Loucy (cell line): Measurements from ENCODE around the gene S100A8.

ENCODE experiments used
- H2AFZ ChIP-seq: fragments of 200-600 bp; sonication (generic); 2 replicates; pipeline ENCODE4 v1.6.0; 2016; ENCODE audit warnings: antibody characterized with exemption, mild to moderate bottlenecking, low read length, moderate library complexity
- H3F3A ChIP-seq: fragments of 200-600 bp; 2 replicates; pipeline ENCODE4 v1.6.0; 2016; ENCODE audit warnings: antibody characterized with exemption, low read depth, mild to moderate bottlenecking
- H3K27me3 ChIP-seq: fragments of 200-600 bp; sonication (generic); 2 replicates; pipeline ENCODE4 v1.6.1; 2014; ENCODE audit warnings: low read length, mild to moderate bottlenecking; ENCODE audit not compliant: insufficient read depth, poor library complexity, severe bottlenecking
- H3K36me3 ChIP-seq: fragments of 200-600 bp; sonication (generic); 2 replicates; pipeline ENCODE4 v1.6.1; 2016; ENCODE audit warnings: low read length; ENCODE audit not compliant: insufficient read depth
- H3K4me1 ChIP-seq: fragments of 200-600 bp; sonication (generic); 2 replicates; pipeline ENCODE4 v1.5.1; 2014; ENCODE audit warnings: low read length, mild to moderate bottlenecking; ENCODE audit not compliant: insufficient read depth, poor library complexity, severe bottlenecking
- H3K4me2 ChIP-seq: fragments of 200-600 bp; sonication (generic); 2 replicates; pipeline ENCODE4 v1.6.0; 2014; ENCODE audit warnings: antibody characterized with exemption, low read length, low read depth, mild to moderate bottlenecking; ENCODE audit not compliant: poor library complexity, severe bottlenecking
- H3K4me3 ChIP-seq: fragments of 200-600 bp; sonication (generic); 2 replicates; pipeline ENCODE4 v1.5.1; 2014; ENCODE audit warnings: low read length, mild to moderate bottlenecking, mixed read lengths; ENCODE audit not compliant: poor library complexity, severe bottlenecking
- H3K79me2 ChIP-seq: fragments of 200-600 bp; sonication (generic); 2 replicates; pipeline ENCODE4 v1.6.1; 2014; ENCODE audit warnings: low read length; ENCODE audit not compliant: insufficient read depth
- H3K9ac ChIP-seq: fragments of 200-600 bp; sonication (generic); 2 replicates; pipeline ENCODE4 v1.6.0; 2014; ENCODE audit warnings: mild to moderate bottlenecking, low read depth, low read length, moderate library complexity; ENCODE audit not compliant: poor library complexity, severe bottlenecking
- H3K9me2 ChIP-seq: fragments of 200-600 bp; sonication (generic); replicated peaks from 2 replicates; pipeline ENCODE4 v1.6.1; 2016; ENCODE audit warnings: low read depth, low read length, mixed read lengths
- H3K9me3 ChIP-seq: fragments of 200-600 bp; sonication (generic); 2 replicates; pipeline ENCODE4 v1.6.1; 2014; ENCODE audit warnings: mild to moderate bottlenecking, antibody characterized with exemption, low read length, low read depth; ENCODE audit not compliant: insufficient read depth
- H4K20me1 ChIP-seq: fragments of 200-600 bp; sonication (generic); 2 replicates; pipeline ENCODE4 v1.6.0; 2014; ENCODE audit warnings: antibody characterized with exemption, low read length, mild to moderate bottlenecking; ENCODE audit not compliant: insufficient read depth, poor library complexity, severe bottlenecking
- CTCF ChIP-seq: fragments of 200-600 bp; sonication (generic); conservative IDR thresholded peaks from 2 replicates; pipeline ENCODE4 v1.5.1; 2014; ENCODE audit warnings: mild to moderate bottlenecking, antibody characterized with exemption, low read length
- EZH2phosphoT487 ChIP-seq: fragments of 200-600 bp; IDR thresholded peaks from 2 replicates; pipeline ENCODE4 v1.6.1; 2018; ENCODE audit warnings: antibody characterized with exemption, mild to moderate bottlenecking, moderate library complexity, borderline replicate concordance

Gene S100A8

GRCh38 chr1:153430561-153430960 lies 39.7 kb upstream of the S100A8 start:
- no peaks in the 10 kb centered on the region for H3K9me3 ChIP-seq
- no peaks in the 10 kb centered on the region for H3K4me1 ChIP-seq
- no peak overlapping the region for H3K9ac ChIP-seq
- H3K36me3 ChIP-seq: no peaks in the 10 kb centered on the region
- H3K4me2 ChIP-seq: no peak overlapping the region
- H2AFZ ChIP-seq: no peak overlapping the region
- no peak overlapping the region for H3K4me3 ChIP-seq
- H3K27me3 ChIP-seq: no peaks in the 10 kb centered on the region
- no peaks in the 10 kb centered on the region for H4K20me1 ChIP-seq
- H3F3A ChIP-seq: no peaks in the 10 kb centered on the region
- TF ChIP-seq EZH2phosphoT487 (no peak), CTCF (no peak)
- H3K79me2 ChIP-seq: no peaks in the 10 kb centered on the region
- H3K9me2 ChIP-seq: no peaks in the 10 kb centered on the region

GRCh38 chr1:153430166-153430553 lies 39.3 kb upstream of the S100A8 start:
- H3K4me2 ChIP-seq: no peak overlapping the region
- H3K79me2 ChIP-seq: no peaks in the 10 kb centered on the region
- H3K27me3 ChIP-seq: no peaks in the 10 kb centered on the region
- no peaks in the 10 kb centered on the region for H3F3A ChIP-seq
- no peaks in the 10 kb centered on the region for H3K9me2 ChIP-seq
- no peaks in the 10 kb centered on the region for H4K20me1 ChIP-seq
- H3K4me1 ChIP-seq: no peaks in the 10 kb centered on the region
- no peak overlapping the region for H3K4me3 ChIP-seq
- no peak overlapping the region for H2AFZ ChIP-seq
- TF ChIP-seq EZH2phosphoT487 (no peak), CTCF (no peak)
- no peaks in the 10 kb centered on the region for H3K36me3 ChIP-seq
- H3K9me3 ChIP-seq: no peaks in the 10 kb centered on the region
- no peak overlapping the region for H3K9ac ChIP-seq

GRCh38 chr1:153429266-153430165 lies 38.6 kb upstream of the S100A8 start:
- Histone ChIP-seq H3K79me2 (no peaks in the 10 kb centered on the region), H3K9me3 (no peaks in the 10 kb centered on the region), H3K9me2 (no peaks in the 10 kb centered on the region), H4K20me1 (no peaks in the 10 kb centered on the region), H3K27me3 (no peaks in the 10 kb centered on the region), H2AFZ (no peak overlapping the region), H3K4me2 (no peak overlapping the region), H3K36me3 (no peaks in the 10 kb centered on the region), H3K4me3 (no peak overlapping the region), H3F3A (no peaks in the 10 kb centered on the region), H3K4me1 (no peaks in the 10 kb centered on the region), H3K9ac (no peak overlapping the region)
- TF ChIP-seq EZH2phosphoT487: no peak
- no peak for TF ChIP-seq CTCF
